ENCODE results near the gene PLD1.

DNA sequence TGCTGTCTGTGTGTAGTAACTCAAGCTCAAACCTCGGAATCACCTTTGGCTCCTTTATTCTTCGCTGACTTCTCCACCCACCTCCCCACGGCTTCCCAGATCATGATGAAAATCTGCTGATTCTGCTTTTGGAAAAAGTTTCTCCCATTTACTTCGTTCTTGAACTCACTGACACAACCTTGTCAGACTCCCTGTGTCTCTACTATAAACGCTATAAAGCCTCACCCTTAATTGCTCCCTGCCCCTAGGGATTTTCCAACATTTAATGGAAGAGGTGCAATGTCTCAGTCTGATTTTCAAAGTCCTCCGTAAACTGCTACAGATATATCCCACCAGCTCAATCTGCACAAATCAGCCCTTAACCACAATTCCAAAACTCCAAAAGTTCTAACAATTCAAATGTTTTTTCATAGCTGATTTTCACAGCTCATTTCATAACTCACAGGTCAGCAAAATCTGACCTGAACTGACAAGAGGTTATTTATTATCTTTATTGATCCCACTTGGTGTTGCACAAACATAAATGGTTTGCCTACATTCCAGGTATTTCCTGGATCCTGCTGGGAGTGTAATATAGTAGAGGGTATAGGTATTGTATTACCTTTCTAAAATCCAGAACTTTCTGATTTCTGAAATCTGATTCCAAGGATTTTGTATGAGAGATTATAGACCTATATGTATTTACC is 129.4 kb downstream of the PLD1 start:
- TF ChIP-seq, protein P1, sequence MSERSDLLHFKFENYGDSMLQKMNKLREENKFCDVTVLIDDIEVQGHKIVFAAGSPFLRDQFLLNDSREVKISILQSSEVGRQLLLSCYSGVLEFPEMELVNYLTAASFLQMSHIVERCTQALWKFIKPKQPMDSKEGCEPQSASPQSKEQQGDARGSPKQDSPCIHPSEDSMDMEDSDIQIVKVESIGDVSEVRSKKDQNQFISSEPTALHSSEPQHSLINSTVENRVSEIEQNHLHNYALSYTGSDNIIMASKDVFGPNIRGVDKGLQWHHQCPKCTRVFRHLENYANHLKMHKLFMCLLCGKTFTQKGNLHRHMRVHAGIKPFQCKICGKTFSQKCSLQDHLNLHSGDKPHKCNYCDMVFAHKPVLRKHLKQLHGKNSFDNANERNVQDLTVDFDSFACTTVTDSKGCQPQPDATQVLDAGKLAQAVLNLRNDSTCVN (tag by site-specific recombination; optimal IDR thresholded peaks at IDR 0.05): no peak
- TF ChIP-seq MZF1 (tag by site-specific recombination; IDR thresholded peaks at IDR 0.05; ENCODE audit: borderline replicate concordance): no peak
- no peak for TF ChIP-seq ZFP3 (tag by site-specific recombination; IDR thresholded peaks at IDR 0.05; ENCODE audit: low read depth)
- TF ChIP-seq, protein P2, sequence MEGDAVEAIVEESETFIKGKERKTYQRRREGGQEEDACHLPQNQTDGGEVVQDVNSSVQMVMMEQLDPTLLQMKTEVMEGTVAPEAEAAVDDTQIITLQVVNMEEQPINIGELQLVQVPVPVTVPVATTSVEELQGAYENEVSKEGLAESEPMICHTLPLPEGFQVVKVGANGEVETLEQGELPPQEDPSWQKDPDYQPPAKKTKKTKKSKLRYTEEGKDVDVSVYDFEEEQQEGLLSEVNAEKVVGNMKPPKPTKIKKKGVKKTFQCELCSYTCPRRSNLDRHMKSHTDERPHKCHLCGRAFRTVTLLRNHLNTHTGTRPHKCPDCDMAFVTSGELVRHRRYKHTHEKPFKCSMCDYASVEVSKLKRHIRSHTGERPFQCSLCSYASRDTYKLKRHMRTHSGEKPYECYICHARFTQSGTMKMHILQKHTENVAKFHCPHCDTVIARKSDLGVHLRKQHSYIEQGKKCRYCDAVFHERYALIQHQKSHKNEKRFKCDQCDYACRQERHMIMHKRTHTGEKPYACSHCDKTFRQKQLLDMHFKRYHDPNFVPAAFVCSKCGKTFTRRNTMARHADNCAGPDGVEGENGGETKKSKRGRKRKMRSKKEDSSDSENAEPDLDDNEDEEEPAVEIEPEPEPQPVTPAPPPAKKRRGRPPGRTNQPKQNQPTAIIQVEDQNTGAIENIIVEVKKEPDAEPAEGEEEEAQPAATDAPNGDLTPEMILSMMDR (tag by site-specific recombination; IDR thresholded peaks at IDR 0.05): no peak
- no peak for TF ChIP-seq ZFP41 (tag by site-specific recombination; IDR thresholded peaks at IDR 0.05; ENCODE audit: borderline replicate concordance)
- no peak for TF ChIP-seq ZNF416 (tag by site-specific recombination; IDR thresholded peaks at IDR 0.05)
- no peak for TF ChIP-seq MYNN (tag by site-specific recombination; IDR thresholded peaks at IDR 0.05; ENCODE audit: borderline replicate concordance)

Data from HEK293 (cell line).